GM21367 (cell line): ENCODE results near the gene DOCK9.

Experiments used
- ATAC-seq: cut with Tn5 transposase; IDR thresholded peaks from one replicate; pipeline ENCODE4 v1.9.1; 2021; ENCODE audit not compliant: unreplicated experiment

Gene DOCK9

DNA sequence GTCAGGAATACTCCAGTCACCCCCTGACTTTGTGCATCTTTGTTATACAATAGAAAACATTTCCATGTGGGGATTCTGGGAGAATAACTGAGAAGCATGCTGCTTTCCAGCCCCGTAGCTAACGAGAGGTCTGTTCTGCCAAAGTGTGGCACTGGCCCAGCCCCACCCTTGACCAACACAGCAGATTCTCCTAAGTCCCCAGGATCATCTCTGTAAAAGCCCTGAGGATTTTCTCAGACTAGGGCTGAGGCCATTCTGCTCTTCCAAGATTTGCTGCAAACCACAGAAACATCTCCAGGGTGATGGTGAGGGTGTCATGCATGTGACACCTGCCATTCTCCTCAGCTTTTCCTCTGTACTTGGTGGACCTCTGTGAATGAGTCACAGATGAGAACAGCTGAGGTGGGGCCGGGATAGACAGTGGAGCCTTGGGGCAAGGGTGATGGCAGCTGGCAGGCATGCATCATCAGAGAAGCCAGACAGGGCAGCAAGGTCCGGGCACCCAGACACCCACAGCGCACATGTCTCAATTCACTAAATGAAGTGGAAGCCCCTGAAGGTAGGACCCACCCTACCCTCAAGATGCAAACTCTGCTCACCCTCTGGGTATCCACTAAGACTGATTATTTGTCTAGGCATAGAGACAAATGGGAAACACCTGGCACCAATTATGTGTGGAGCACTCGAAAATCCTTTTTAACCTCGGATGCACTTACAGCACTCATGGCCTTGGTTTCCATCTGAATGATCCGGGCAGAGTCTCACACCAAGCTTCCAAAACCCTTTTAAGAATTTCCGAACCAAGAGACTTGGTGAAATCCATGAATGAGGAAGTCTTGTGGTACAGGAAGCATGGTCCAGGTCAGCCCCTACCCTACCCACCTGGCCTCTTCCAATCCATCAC is 20.1 kb upstream of the DOCK9 start:
- ATAC-seq: no peak

DNA sequence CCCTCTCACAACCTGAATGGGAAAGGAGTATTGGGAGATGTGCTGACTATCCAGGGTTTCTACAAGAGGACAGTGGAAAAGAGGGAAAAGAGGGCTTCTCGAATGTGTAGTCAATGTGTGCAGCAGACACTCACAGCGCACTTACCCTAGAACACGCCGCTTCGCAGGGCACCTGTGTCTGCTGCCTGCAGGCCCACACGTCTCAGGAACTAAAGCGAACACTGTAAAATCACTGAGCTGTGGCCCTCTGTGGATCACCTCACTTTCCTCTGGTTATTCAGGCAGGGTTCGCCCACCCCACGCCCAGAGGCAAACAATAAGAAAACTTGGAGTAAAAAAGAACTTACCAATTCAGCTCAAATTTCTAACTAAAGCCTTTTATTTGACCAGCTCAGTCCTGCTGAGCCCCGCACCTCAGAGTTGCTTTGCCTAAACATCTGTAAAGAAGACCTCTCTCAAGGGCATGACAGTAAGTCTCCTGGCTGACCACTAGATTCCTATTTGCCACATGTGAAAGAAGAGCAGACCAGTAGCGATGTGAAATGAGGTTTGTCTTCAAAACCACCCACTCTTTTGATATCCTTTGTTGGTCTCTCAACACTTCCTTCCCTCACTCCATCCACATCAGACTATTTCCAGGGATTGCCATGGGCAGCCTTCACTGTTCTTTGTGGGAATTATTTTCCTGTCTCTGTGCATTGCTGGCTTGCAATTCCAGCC is 19.3 kb upstream of the DOCK9 start:
- ATAC-seq: no peak

DNA sequence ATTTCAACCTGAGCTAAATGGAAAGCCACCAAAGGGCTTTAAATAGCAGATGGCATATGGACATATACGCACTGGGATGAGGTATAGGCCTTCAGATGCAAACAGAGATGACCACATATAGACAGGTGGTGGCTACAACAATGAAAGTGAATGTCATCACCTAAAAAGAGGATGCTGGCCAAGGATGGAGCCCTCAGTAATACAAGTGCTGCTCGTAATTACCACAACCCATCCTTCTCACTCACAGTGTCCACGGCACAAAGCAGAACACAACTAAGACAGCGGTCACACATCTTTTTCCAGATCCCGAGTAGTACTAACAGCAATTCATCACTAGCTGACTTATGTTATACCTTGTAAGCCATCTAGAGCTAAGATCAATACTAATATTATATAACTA is 18.2 kb upstream of the DOCK9 start:
- ATAC-seq: no peak

DNA sequence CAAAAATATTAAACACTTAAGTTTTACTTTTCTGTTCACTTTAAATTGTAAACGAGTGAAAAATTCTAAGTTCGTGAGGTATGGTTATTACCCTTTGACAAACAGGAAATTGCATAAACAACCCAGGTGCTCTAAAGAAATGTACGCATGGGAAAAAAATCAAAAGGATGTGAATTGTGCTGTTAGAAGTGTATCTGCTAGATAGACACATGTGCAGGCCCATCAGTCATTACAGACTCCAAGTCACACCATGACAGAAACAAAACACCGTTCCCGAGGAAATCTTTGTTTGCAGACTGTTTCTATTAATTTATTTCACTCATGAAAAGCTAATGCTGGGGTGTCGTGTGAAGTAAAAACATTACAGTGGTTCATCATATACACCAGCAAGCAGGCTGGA is 17.0 kb upstream of the DOCK9 start:
- no peak for ATAC-seq

DNA sequence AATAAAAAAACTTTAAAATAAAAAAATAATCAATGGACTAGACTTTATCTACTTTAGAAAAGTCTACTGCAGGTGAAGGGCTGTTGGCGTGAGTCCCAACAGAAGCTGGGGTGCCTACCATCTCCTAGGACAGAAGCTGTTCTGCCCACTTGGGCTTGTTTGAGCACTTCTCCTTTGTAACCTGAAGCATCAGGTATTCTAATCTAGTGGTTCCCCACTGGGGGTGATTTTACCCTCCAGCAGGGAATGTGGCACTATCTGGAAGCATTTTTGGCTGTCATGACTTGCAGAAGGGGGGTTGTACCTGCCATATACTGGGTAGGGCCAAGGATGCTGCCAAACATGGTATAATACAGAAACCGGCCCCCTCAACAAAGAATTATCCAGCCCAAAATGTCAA is 16.2 kb upstream of the DOCK9 start:
- no peak for ATAC-seq

DNA sequence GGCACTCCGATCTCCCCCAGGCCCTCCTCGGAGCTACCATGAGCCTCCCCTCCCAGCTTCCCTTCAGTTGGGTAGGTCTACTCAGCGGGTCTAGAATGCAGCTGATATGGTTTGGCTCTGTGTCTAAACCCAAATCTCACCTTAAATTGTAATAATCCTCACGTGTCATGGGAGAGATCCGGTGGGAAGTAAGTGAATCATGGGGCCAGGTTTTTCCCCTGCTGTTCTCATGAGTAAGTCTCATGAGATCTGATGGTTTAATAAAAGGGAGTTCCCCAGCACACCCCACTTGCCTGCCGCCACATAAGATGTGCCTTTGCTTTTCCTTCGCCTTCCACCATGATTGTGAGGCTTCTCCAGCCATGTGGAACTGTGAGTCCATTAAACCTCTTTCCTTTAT is 14.5 kb upstream of the DOCK9 start:
- ATAC-seq: no peak

DNA sequence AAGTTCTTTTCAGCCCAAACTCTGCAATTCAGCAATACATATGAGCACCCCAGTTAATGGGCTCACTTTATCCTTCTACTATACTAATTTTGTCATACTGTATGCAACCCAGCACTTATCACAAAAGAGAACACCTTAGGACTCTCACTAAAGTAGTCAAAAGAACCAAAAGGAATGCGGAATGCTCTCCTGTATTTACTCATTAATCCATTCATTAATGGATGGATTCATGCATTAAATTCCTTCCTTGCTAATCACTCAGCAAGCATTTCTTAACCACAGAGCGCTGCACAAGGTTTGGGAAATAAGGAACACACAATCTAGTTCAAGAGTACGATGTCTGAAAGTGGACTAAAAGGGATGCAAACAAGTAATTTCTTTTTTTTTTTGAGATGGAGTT is 12.8 kb upstream of the DOCK9 start:
- no peak for ATAC-seq

DNA sequence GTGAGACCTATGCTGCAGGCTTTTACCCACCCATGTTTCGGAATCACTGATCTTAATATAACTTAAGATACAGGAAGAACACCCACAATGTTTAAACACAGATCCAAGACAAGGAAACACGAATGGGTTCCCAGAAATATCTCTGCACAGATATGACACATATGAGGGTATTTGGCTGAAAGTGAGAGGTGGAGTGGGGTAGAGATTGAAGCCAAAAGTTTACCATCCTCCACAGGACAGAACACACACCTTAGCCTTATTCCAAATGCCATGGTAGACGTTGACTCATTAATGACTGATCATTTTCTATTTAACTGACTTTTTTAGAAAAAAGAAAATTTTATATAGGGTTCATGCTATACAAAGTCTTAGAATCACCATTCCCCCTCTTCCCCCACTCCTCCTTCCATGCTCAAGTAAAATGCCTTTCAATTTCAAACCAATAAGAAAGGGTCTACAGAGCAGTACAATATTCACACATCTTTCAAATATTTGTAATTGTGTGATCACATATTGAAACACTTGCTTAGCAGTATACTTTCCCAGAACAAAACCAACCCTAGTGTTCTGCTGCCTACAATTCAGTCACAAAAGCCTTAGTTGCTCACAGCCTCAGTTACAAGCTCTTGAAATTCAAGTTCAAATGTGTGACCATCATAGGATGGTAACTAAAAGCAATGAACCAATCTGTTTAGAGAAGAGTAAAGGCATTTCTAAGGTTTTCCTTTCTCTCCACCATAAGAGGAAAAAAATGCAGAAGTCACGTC is 11.8 kb upstream of the DOCK9 start:
- no peak for ATAC-seq

DNA sequence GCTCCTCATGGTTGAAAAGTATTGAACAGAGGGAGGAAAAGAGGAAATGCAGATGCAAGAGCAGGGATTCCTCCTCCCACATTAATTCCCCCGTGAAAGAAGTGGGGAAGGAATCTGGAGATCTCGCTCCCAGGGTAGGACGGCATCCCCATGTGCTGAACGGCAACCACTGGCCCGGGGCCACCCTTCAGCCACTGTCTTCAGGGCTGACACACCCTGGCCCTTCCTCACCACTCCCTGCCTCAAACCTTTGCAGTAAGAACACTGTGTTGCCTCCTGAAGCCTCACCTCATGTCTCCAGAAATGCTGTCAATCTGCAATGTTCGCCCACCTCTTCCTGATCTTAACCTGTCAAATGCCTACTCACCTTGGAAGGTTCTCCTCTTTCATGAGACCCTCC is 10.9 kb upstream of the DOCK9 start:
- no peak for ATAC-seq

DNA sequence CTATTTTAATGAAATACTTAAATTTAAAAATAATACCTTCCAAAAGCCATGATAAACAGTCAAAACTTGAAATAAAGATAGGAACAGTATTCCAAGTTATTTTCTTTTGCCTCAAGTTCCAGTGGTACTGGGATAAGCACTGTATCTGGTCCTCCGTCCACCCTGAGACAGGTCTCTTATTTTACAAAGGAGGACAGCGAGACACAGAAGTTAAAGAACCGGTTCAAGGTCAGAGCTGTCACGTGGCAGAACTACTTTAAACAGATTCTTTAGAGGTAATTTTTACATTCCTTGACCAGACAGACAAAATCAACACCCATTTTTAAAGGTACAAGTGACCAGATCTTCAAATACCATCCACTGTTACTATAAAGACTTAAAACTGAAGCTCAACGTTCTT is 10.4 kb upstream of the DOCK9 start:
- no peak for ATAC-seq

DNA sequence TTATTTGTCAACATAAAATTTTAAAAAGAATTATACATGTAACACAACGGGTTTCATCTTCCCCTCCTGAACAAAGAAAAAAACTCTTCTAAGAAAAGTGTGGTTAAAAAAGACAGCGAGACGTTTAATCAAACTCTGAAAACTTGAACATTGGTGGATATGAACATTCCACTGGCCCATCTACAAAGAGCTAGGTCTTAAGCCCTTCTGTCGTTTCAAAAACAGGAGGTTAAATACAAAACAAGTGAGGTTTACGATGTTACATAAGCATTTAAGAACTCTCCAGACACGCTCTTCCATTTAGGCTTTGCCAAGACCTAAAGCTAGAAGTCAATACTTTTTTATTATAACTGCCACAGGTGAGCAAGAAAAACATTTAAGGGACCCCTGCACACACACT is 9.4 kb upstream of the DOCK9 start:
- ATAC-seq: no peak

DNA sequence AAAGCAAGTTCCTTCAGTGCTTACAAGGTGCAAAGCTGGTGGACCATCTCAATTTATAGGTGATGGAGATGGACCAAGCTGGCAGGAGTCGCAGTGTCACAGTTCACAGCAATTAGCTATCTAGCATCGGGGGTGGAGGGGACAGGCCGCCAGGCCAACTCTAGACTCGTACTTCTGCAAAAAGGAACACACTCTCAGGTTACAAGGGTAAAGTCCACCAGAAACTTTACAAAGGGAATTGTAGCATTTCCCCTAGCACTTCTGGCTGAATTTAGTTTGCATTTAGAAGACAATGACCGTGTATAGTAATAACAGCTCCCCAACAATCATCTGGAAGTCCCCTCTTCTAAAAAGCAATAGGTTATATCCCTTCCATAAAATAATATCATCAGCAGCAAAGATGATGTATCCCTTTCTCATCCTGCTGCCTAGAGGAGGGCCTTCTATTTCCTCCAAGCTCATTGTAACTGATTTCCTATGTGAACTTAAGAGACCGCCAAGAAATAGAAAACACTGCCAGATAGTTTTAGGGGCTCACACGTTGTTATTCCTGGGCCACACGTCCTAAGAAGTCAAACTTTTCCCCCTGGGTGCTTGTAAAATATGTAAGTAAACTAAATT is 8.5 kb upstream of the DOCK9 start:
- ATAC-seq: no peak

DNA sequence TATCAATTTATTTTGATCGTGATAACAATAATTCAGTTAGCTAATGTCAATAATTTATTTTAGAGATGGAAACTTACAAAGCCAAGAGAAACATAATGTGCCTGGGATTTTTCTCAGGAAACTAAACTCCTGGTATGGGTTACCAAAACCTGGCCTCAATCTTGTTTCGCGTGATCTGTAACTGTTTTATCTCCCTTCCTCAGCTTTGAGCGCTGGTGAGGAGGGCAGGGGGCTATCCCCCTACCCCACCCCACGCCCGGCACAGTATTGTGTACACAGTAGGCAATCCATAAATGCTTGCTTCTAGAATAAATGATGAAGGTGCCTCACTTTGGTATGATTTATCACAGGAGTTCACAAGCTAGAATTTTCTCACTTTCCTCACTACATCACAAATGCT is 7.7 kb upstream of the DOCK9 start:
- no peak for ATAC-seq

DNA sequence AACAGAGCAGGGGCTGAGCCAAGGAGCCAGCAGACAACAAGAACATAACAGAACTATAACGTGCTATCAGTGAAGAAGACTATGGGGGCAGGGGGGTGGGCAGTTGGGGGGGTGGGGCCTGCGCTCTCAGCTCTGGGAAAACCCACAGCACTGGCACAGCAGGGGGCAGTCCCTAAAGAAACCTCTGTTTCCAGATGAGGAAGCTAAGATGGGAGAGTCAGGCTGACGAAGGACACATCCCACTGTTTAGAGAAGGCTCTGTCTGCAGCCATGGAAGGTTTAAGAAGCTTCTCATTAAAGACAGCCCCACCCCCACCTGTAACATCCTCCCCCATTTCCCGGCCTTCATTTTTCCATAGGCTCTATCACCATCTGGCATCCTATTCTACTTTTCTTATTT is 7.1 kb upstream of the DOCK9 start:
- ATAC-seq: no peak

DNA sequence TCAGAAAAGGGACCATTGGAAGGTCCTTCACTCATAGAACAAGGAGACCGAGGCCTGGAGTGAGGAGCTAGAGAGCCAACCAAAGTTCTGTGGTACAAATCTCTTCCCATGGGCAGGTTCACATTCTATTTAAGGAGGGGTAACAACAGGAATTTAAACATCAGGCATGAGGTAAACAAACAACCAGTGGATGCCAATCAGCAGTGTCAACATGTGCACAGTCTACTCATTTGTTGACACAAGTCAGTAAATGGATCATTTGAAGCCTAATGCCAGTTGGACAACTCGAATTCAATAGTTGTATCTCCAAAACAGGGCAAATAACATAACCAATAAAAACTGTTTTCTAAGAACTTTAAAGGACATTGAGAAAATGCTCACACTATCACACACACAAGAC is 6.3 kb upstream of the DOCK9 start:
- ATAC-seq: no peak

DNA sequence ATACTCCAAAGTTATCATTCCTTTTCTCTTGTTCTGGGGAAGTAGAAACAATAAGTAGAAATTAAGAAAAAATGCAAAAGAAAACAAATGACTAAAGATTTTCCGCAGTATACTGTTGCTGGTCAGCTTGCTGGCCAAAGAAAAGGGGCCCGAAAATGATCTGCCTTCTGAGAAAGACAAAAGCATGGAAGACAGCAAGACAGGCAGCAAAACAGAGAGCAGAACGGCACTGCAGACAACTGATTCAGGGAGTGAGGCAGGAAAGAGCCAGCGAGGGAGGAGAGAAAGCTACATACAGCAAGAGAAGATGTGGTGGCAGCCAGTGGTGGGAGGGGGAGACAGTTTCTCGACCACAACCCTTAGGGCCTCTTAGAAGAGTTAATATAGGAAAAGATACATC is 5.3 kb upstream of the DOCK9 start:
- no peak for ATAC-seq

DNA sequence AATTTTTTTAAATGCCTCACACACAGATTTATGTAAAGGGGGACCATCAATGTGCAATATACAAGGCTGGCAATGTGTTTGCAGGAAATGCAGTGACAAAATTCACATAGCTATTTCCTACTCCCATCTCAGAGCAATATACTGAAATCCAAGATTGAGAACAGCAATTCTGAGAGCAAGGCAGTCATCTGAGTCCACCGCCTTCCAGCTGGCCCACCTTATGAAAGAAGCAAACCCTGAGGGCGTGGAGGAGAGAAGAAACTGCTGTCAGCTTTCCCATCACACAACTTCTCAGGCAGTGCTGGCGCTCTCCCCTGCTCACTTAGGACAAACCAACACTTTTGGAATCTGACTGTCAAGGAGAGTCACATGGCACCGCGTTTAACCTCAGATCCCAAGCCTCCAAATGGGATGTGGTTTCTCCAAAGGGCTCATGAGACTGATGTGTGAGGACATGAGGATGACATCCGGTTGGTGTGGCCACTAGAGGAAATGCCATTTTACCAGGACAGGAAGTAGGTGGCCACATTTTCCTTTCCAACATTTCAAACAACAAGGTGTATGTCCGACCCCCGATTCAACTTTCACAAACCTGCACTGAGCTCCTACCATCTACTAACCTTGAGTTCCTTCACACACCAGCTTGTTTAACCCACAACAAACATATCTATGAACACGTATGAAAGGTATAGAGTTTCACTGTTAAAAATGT is 3.7 kb upstream of the DOCK9 start:
- ATAC-seq: no peak

DNA sequence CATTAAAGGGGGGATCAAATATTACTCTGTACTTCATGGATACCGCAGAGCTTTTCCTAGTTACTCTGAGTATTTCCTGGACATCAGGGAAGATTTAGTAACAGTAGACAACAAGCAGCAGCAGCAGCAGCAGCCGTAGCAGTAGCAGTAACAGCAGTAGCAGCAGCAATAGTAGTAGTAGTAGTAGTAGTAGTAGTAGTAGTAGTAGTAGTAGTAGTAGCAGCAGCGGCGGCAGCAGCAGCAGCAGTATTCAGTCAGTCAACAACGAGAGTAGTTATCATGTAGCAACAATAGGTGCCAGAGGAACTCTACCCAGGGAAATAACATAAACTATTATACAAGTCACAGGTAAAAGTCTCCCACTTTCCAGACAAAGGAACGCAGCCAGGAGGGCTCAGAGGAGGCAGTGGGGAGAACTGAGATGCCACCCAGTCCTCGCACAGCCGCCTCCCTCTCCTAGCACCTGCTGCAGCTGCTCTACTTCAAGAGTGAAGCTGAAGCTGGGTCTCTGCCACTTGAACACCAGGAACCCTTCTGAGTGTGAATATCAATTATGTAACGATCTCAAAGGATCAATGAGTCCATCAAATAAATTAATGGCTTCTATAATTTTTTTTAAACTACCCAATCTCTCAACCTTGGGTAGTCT is 1.3 kb upstream of the DOCK9 start:
- no peak for ATAC-seq

DNA sequence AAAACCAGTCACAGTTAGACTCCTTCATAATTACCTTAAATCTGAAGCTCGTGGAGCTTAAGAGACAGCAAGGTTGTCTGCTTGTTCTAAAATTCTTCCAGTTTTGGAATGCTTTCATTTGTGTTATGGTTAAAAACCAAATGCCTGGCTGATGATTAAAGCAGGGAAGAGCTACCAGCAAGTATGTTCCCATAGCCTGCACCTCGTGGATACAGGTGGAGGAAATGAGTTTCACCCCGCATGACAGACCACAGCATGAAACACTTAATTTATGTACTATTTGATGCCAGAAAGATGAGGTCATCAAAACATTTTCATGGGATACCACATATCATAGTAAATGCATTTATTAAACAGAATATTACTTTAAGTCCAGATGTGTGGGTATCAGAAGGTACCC is 416 bp upstream of the DOCK9 start:
- ATAC-seq: no peak

DNA sequence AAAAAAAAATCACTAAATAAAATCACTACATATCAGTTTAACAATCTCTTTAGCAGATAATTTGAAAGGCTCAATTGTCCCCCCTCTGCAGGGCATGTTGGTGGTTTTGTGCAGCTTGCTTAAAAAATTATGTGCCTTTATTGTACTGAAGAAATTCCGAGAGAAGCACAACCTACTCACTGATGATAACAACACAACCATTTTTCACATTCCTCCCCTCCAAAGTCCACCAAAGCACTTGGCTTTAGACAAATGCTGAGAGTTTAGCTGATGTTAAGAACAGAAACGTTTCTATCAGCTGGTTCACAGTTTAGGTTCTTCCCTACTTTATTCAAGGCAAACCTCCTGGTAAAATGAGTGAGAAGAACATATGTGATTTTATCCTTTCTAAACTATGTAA is 923 bp downstream of the DOCK9 start:
- ATAC-seq: no peak
